Keratinocyte (primary cell): ENCODE results near the gene RAC2. TPM values are rescaled to one million over a fixed set of nuclear protein-coding genes. Genes with fewer than 3 reads are reported as not detected.

Source experiments
- DNase-seq: peaks from one replicate; pipeline ENCODE4 v3.0.0-alpha.2; 2011; ENCODE audit warnings: low read depth, missing footprints, low spot score
- FAIRE-seq: peaks from 2 replicates; lab custom pipeline; 2011; peaks lifted over from hg19 to GRCh38; lab: Jason Lieb, UNC
- H2AFZ ChIP-seq: 2 replicates; pipeline ENCODE4 v1.6.0; 2012; ENCODE audit warnings: low read length, control low read depth, inconsistent platforms; ENCODE audit not compliant: control insufficient read depth
- H3K27ac ChIP-seq: 2 replicates; pipeline ENCODE4 v1.5.1; 2011; ENCODE audit warnings: low read length; ENCODE audit not compliant: control insufficient read depth, insufficient read depth
- H3K27me3 ChIP-seq: 3 replicates; pipeline ENCODE4 v1.6.0; 2011; ENCODE audit warnings: low read length; ENCODE audit not compliant: control insufficient read depth, insufficient read depth; ENCODE audit errors: extremely low read depth
- H3K36me3 ChIP-seq, 2 experiments: 2 replicates in 1 of 2; 3 replicates in 1 of 2; pipeline ENCODE4 v1.5.1; 2011; ENCODE audit warnings: low read length in 2 of 2, mild to moderate bottlenecking in 1 of 2; ENCODE audit not compliant: control insufficient read depth in 2 of 2, insufficient read depth in 2 of 2; ENCODE audit errors: extremely low read depth in 1 of 2
- H3K4me1 ChIP-seq: 3 replicates; pipeline ENCODE4 v1.5.1; 2011; ENCODE audit warnings: low read length; ENCODE audit not compliant: control insufficient read depth, insufficient read depth; ENCODE audit errors: extremely low read depth
- H3K4me2 ChIP-seq: 3 replicates; pipeline ENCODE4 v1.6.0; 2011; ENCODE audit warnings: low read depth, low read length; ENCODE audit not compliant: control insufficient read depth, insufficient read depth; ENCODE audit errors: extremely low read depth
- H3K4me3 ChIP-seq, 3 experiments: fragments of 200-600 bp in 1 of 3; sonication (generic) in 1 of 3; 2 replicates in 2 of 3; 3 replicates in 1 of 3; pipeline ENCODE4 v1.5.1; 2011 to 2016; ENCODE audit warnings: low read length in 3 of 3, mild to moderate bottlenecking in 3 of 3, control low read depth in 2 of 3, inconsistent platforms in 1 of 3, low read depth in 1 of 3, mixed read lengths in 1 of 3, mixed run types in 1 of 3, moderate library complexity in 1 of 3; ENCODE audit not compliant: control insufficient read depth in 2 of 3, insufficient read depth in 2 of 3; ENCODE audit errors: extremely low read depth in 1 of 3
- H3K79me2 ChIP-seq: 2 replicates; pipeline ENCODE4 v1.6.0; 2012; ENCODE audit warnings: low read length; ENCODE audit not compliant: control insufficient read depth, insufficient read depth
- H3K9ac ChIP-seq: 3 replicates; pipeline ENCODE4 v1.6.0; 2011; ENCODE audit warnings: low read length; ENCODE audit not compliant: control insufficient read depth, insufficient read depth; ENCODE audit errors: extremely low read depth
- H3K9me1 ChIP-seq: 3 replicates; pipeline ENCODE4 v1.6.0; 2011; ENCODE audit warnings: low read length; ENCODE audit not compliant: control insufficient read depth, insufficient read depth; ENCODE audit errors: extremely low read depth
- H3K9me3 ChIP-seq: 2 replicates; pipeline ENCODE4 v1.5.1; 2012; ENCODE audit warnings: low read depth, low read length; ENCODE audit not compliant: control insufficient read depth
- H4K20me1 ChIP-seq: 3 replicates; pipeline ENCODE4 v1.6.0; 2011; ENCODE audit warnings: low read length; ENCODE audit not compliant: control insufficient read depth, insufficient read depth; ENCODE audit errors: extremely low read depth
- EZH2 ChIP-seq: IDR thresholded peaks from one replicate; pipeline ENCODE4 v1.6.1; 2012; ENCODE audit warnings: inconsistent platforms, mild to moderate bottlenecking, low read length, moderate library complexity
- dilution Hi-C: fragments of 300-500 bp; cut with MboI; formaldehyde crosslinking; loops from one replicate; pipeline ENCODE4 v1.7.0; 2020; ENCODE audit warnings: low sequenced_read_pairs; ENCODE audit not compliant: extremely low pct_ligation_motif_present
- polyA plus RNA-seq, 5 experiments: library from polyadenylated mRNA; depleted of rRNA in 3 of 5; stranded (reverse) in 3 of 5; stranded (forward) in 1 of 5; unstranded in 1 of 5; fragments of >200 nt; gene quantifications; 1 replicate in 1 of 5; 2 replicates in 3 of 5; 3 replicates in 1 of 5; pipeline versions ENCODE4 v1.2.1 to v1.2.3, GENCODE V29; 2011 to 2012; ENCODE audit warnings: missing spikeins in 2 of 5, low read depth in 1 of 5, low replicate concordance in 1 of 5
- TF ChIP-seq, protein P1 (sequence below), 3 experiments: IDR thresholded peaks in 1 of 3; conservative IDR thresholded peaks in 1 of 3; optimal IDR thresholded peaks in 1 of 3; 2 replicates in 2 of 3; 3 replicates in 1 of 3; pipeline versions ENCODE3 to v1.5.1; 2011; ENCODE audit warnings: low read length in 3 of 3, mild to moderate bottlenecking in 3 of 3, moderate library complexity in 2 of 3, control low read depth in 1 of 3, inconsistent platforms in 1 of 3; ENCODE audit not compliant: insufficient read depth in 2 of 3; ENCODE audit errors: extremely low read depth in 1 of 3

The RAC2 gene
- polyA plus RNA-seq, 1 donor (not counting 4 experiments of a cell fraction or from before 2014, with no cell fraction given), result 78.6 TPM

DNA sequence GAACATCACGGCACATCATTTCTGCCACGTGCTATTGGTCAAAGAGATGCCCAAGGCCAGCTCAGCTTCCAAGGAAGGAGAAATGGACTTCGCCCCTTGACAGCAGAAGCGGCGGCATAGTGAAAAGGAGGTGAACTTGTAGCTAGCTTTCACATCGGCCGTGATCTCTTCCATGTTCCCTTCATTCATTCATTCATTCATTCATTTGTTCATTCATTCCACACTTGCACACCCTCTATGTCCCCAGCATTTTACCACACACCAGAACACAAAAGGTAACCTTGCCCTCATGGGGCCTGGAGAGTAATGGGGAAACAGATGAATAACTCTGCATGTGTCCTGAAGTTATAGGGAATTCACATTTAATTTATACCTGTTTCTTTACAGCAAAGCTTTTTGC is 37.1 kb upstream of the RAC2 start:
- no peak overlapping the region for H3K4me2 ChIP-seq
- no peaks in the 10 kb centered on the region for H3K9me3 ChIP-seq
- H3K27me3 ChIP-seq, result peaks cover under 1% of the 10 kb centered on the region
- H3K9ac ChIP-seq, result no peak overlapping the region
- H3K36me3 ChIP-seq, result no peaks in the 10 kb centered on the region
- H3K79me2 ChIP-seq, result no peaks in the 10 kb centered on the region
- H3K27ac ChIP-seq, result no peak overlapping the region
- dilution Hi-C loops, result no loop called here
- no peaks in the 10 kb centered on the region for H3K9me1 ChIP-seq
- DNase-seq, result no peak
- FAIRE-seq, result no peak
- no peak overlapping the region for H3K4me3 ChIP-seq
- H4K20me1 ChIP-seq, result no peaks in the 10 kb centered on the region
- peaks cover 13% of the 10 kb centered on the region for H3K4me1 ChIP-seq
- TF ChIP-seq EZH2, result no peak
- TF ChIP-seq, protein P1, sequence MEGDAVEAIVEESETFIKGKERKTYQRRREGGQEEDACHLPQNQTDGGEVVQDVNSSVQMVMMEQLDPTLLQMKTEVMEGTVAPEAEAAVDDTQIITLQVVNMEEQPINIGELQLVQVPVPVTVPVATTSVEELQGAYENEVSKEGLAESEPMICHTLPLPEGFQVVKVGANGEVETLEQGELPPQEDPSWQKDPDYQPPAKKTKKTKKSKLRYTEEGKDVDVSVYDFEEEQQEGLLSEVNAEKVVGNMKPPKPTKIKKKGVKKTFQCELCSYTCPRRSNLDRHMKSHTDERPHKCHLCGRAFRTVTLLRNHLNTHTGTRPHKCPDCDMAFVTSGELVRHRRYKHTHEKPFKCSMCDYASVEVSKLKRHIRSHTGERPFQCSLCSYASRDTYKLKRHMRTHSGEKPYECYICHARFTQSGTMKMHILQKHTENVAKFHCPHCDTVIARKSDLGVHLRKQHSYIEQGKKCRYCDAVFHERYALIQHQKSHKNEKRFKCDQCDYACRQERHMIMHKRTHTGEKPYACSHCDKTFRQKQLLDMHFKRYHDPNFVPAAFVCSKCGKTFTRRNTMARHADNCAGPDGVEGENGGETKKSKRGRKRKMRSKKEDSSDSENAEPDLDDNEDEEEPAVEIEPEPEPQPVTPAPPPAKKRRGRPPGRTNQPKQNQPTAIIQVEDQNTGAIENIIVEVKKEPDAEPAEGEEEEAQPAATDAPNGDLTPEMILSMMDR (optimal IDR thresholded peaks at IDR 0.05 in 1 of 3, IDR thresholded peaks at IDR 0.05 in 1 of 3, conservative IDR thresholded peaks at IDR 0.05 in 1 of 3; ENCODE audit: extremely low read depth in 1 of 3, insufficient read depth in 2 of 3, low read length in 3 of 3), result no peak
- H2AFZ ChIP-seq, result no peak overlapping the region

- Histone ChIP-seq H3K9me3 (no peaks in the 10 kb centered on the region), H3K4me1 (peaks cover 13% of the 10 kb centered on the region), H3K4me3 (no peak overlapping the region), H3K4me2 (no peak overlapping the region), H3K27ac (no peak overlapping the region), H3K27me3 (no peaks in the 10 kb centered on the region), H2AFZ (no peak overlapping the region), H3K79me2 (no peaks in the 10 kb centered on the region), H3K9ac (no peak overlapping the region), H4K20me1 (no peaks in the 10 kb centered on the region), H3K36me3 (no peaks in the 10 kb centered on the region), H3K9me1 (no peaks in the 10 kb centered on the region)
- TF ChIP-seq, protein P1 (optimal IDR thresholded peaks at IDR 0.05 in 1 of 3, IDR thresholded peaks at IDR 0.05 in 1 of 3, conservative IDR thresholded peaks at IDR 0.05 in 1 of 3; ENCODE audit: extremely low read depth in 1 of 3, insufficient read depth in 2 of 3, low read length in 3 of 3), result no peak
- no peak for TF ChIP-seq EZH2
- DNase-seq, result no peak
- dilution Hi-C loops, result no loop called here
- peak; percentile 39 for FAIRE-seq
Measured at GRCh38 chr22:37280718-37281117, 36.6 kb upstream of the RAC2 start.
